GM20000 (cell line): ENCODE measurements around the gene PLXND1.

Source experiments
- DNase-seq: peaks from one replicate; pipeline ENCODE4 v3.0.0; 2012; ENCODE audit warnings: low spot score
- CTCF ChIP-seq: IDR thresholded peaks from 2 replicates; pipeline ENCODE4 v1.5.1; 2012; ENCODE audit warnings: mild to moderate bottlenecking, control low read depth; ENCODE audit errors: extremely low read depth, missing control alignments

PLXND1 gene

GRCh38 chr3:129617381-129618185 lies 11.1 kb upstream of the PLXND1 start:
- TF ChIP-seq CTCF: no peak
- no peak for DNase-seq

GRCh38 chr3:129616713-129617112 lies 10.2 kb upstream of the PLXND1 start:
- TF ChIP-seq CTCF: no peak
- DNase-seq: peak; percentile 62

- TF ChIP-seq CTCF: no peak
- no peak for DNase-seq
Measured at GRCh38 chr3:129616291-129616690, 9.8 kb upstream of the PLXND1 start.

GRCh38 chr3:129615751-129616281 lies 9.3 kb upstream of the PLXND1 start:
- no peak for TF ChIP-seq CTCF
- no peak for DNase-seq

- TF ChIP-seq CTCF: no peak
- no peak for DNase-seq
Measured at GRCh38 chr3:129614927-129615363, 8.5 kb upstream of the PLXND1 start.

GRCh38 chr3:129614435-129614834 lies 8.0 kb upstream of the PLXND1 start:
- TF ChIP-seq CTCF: no peak
- DNase-seq: no peak

GRCh38 chr3:129613367-129613740 lies 6.9 kb upstream of the PLXND1 start:
- no peak for TF ChIP-seq CTCF
- DNase-seq: no peak
